HG03045 (cell line): ENCODE data around the gene ZNF764.
A peak's percentile ranks its signal among the peaks of the same experiment; 100 is the strongest.
"Not testable (repeated sequence)": the region's sequence is repeated elsewhere in the genome, so short reads cannot be mapped to it uniquely, and the experiment has no call there.

ENCODE experiments used
- ATAC-seq: cut with Tn5 transposase; IDR thresholded peaks from one replicate; pipeline ENCODE4 v1.9.1; 2021; ENCODE audit warnings: mild to moderate bottlenecking, moderate library complexity; ENCODE audit not compliant: unreplicated experiment

Gene ZNF764

GRCh38 chr16:30528799-30529457, 29.2 kb downstream of the ZNF764 start:
- no peak for ATAC-seq

GRCh38 chr16:30527635-30528178, 30.5 kb downstream of the ZNF764 start:
- no peak for ATAC-seq

DNA sequence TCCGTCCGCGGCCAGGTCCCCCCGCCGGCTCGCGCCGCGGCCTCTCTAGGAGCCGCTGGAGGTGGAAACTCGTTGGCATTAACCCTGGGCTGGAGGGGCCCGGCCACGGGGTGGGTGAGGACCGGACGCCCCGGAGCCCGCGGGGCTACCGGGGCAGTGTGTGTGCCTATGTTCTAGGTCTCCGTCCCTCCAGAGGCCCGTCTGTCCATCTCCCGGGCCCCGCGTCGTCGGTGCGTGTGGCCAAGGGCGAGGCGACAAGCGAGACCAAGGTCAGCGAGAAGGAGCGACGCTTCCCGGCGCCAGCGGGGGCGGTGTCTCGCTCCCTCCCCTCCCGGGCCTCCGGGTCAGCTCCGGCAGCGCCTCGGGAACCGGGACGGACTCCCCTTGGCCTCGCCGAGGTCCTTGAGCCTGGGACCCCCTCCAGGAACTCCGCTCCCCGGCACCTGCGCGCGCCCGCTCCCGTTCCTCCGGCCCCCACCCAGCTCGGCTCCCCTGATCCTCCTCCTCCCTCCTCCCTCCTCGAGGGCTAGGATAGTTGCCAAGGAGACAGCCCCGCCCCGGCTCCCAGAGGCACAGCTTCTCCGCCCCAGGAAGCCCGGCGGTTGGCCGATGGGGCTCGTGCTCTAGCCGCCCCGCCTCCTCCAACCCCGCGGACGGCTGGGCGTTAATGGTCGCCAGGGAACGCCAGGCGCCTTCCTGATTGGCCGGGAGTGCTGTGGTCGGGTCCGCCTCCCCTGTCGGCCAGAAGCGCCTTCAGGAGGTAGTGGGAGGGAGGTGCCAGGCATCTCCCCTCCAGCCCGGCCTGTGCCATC, 31.1 kb downstream of the ZNF764 start:
- peak; percentile 84 for ATAC-seq

DNA sequence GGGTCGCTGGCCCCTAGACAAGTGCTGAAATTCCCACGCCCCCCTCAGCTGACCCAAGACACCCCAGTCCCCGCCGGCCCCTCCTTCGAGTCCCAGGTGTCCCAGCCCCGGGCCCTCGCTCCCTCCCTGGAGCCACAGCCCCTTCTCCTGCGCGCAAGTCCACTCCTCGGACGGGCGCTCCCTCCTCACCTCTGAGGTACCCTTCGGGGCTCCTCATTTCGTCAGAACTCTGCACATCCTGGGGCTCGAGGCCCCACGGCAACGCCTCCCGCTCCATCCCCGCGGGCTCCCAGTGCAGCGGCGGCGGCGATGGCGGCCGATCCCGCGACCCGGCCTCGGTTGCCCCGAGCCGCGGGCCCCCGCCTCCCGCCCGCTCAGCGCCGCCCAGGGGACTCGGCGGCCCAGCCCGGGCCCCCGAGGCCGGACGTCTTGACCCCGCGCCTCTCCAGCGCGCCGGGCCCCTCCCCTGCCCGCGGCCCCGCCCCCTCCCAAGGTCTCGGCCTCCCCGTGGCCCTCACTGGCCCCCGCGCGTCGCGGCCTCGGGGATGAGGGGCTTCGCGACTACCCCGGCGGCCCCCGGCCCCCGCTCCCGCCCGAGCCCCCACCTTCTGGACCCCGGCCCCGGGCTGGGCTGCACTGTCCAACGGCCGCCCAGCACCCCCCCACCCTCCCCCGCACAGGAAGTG, 31.9 kb downstream of the ZNF764 start, which contains the start of gene ZNF768:
Gene ZNF768, minus strand, starts transcription at position 430 of the 686 bp plus-strand sequence. Its CDS starts 153 bp downstream, at position 277.
- no peak for ATAC-seq

DNA sequence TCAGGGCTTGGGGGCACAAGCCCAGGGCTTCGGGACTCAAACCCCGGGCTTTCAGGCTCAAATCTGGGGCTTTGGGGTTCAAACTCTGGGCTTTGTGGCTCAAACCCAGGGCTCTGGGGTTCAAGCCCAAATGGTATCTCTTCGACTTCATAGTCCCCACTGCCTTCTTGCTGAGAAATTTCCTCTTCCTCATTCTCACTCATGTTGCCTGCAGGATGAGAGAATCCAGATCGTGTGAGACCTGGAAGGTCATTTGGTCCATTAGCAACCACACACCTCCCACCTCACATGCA, 32.4 kb downstream of the ZNF764 start:
- no peak for ATAC-seq

DNA sequence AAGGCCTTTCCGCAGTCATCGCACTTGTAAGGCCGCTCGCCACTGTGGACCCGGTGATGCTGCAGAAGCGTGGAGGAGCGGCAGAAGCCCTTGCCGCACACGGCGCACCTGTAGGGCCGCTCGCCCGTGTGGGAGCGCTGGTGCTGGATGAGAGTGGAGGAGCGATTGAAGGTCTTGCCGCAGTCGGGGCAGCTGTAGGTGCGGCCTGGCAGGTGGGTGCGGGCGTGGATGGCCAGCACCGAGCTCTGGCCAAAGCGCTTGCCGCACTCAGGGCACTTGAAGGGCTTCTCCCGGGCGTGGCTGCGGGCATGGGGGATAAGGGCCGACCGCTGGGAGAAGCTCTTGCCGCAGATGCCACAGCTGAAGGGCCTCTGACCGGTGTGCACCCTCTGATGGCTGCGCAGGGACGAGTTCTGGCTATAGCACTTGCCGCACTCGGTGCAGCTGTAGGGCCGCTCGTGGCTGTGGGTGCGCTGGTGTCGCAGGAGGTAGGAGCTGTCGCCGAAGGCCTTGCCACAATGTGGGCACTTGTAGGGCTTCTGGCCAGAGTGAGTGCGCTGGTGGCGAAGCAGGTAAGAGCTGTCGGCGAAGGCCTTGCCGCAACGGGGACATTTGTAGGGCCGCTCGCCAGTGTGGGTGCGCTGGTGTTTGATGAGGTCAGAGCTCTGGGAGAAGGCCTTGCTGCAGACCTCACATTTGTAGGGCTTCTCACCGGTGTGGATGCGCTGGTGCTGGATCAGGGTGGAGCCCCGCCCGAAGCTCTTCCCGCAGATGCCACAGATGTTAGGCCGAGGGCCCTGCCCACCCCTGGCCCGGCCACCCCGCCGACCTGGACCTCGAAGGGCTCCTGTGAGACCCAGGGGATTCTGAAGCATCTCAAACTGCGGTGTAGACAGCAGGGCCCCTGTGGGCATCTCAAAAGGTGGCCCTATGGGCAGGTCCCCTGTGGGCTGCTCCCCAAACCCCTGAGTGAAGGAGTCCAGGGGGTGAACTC, 33.3 kb downstream of the ZNF764 start:
- ATAC-seq, result no peak

DNA sequence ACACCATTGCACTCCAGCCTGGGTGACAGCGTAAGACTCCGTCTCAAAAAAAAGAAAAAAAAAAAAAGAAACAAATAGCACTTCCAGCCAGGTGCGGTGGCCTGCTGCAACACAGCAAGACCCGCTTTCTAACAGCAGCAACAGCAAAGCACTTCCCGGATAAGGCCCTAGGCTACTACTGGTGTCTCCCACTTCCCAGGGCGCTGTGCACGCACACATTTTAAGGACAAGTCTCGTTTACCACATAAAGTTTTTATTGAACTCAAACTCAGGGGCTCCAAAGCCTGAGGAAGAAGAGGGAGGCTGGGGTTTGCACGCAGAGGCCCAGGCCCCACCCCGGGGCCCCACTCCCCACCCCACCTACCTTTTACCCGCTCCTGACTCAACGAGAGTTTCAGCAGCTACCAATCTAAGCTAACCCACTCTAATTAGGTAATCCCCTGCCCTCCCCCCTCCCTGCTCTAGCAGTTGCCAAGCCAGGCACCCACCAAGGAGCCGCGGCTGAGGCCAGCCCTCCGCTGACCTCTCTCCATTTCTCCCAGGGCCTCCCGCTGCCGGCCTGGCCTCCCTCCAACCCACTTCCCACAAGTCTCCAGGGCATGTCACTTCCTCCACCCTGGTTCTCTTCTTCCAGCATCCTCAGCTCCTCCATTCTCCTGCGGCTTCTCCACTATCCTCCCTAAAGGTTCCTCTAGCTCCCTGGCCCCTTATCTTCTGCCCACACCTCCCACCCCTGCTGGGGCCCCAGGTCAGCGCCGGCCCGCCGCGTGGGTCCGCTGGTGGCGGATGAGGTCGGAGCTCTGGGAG, 34.2 kb downstream of the ZNF764 start:
- no peak for ATAC-seq

- not testable (repeated sequence) for ATAC-seq
Observed at GRCh38 chr16:30522702-30523463, 35.3 kb downstream of the ZNF764 start.

DNA sequence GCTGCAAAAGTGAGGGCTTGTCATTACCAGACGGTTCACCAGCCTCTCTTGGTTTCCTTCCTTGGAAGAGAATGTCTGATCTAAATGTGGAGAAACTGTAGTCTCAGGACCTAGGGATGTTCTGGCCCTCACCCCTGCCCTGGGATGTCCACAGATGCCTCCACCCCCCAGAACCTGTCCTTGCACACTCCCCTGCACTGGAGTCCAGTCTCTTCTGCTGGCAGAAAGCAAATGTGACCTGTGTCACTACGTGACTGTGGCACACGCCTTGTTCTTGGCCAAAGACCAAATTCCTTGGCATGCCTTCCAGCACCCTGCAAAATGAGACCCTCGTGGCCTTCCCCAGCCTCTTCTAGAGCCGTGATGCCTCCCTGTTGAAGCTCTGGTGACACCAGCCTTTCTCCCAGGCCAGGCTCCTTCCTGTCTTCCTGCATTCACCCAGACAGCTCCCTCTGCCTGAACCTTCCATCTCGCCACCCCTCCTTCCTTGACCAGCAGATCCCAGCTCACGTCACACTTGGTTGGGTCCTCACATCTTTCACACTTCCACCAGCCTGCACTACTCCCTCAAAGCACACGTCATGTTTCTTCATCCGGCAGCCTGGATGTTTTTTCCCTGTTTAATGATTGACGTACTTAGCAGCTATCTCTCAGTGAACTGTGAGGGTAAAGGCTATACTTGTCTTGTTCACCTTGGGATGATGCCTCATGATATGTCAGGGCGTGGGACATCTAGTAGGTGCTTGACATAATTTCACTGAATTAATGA, 36.1 kb downstream of the ZNF764 start:
- ATAC-seq, result no peak

GRCh38 chr16:30521476-30521872, 36.7 kb downstream of the ZNF764 start:
- ATAC-seq, result no peak

DNA sequence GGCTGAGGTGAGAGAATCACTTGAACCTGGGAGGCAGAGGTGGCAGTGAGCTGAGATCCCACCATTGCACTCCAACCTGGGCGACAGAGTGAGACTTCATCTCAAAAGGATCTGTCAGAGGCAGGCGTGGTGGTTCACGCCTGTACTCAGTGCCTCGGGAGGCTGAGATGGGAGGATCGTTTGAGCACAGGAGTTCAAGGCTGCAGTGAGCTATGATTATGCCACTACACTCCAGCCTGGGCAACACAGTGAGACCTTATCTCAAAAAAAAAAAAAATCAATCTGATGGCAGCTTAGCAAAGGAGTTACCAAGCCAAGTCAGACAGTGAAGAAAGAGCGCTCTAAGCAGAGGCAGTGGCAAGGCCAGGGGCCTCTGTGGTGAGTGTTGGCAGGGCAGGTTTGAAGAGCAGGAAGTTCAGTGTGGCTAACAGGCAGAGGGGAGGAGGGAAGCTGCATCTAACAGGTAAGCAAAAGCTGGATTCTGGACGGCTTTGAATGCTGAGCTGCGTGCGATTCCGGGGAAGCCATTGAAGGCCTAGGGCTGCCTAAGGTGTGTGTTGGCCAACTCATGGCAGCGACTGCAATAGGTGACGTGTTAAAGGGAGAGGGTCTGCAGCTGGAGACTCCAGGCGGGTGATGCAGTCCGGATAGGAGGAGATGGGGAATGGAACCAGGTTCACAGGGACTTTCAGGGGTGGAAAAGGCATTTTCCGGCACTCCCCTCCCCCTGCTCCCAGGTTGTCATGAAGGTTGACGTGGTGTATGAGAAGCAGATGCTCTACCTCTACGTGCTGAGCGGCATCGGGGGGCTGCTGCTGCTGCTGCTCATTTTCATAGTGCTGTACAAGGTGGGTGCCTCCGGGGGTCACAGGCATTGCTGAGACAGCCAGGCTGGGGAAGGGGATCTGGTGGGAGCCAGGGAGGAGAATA, 38.8 kb downstream of the ZNF764 start:
- ATAC-seq, result no peak

DNA sequence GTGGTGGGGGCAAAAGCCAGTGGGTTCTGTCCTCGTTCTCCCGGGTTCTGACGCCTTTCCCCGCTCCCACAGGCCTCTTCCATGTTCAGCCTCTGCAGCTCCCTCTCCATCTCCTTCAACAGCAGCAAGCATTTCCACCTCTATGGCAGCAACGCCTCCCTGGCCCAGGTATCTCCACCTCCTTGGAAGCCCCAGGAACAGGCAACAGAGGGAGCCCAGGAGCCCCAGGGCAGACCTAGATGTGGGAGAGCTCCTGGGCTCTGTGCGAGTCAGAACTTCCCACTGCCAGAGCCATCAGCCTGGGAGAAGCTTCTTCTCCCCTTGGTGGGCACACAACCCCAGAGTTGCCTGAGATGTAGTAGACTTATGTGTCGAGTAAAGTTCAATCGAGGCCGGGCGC, 39.6 kb downstream of the ZNF764 start:
- ATAC-seq, result no peak

GRCh38 chr16:30515275-30515674, 42.9 kb downstream of the ZNF764 start:
- no peak for ATAC-seq

DNA sequence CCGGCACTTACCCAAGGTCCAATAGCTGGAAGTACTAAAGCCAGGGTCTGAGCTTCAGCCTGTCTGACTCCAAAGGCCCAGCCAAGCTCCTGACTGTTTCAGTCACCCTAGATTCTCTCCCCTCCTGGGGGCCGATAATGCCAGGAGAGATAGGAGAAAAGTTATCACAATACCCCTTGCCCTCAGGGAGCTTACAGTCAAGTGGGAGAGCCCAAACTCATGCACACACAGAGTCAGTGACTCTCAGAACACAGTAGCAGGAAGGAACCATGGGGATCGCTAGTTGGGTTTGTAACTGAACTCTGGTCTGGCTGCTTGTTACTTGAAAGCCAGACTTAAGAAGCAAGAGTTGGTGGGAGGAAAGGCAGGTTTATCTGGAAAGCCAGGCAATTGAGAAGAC, 46.7 kb downstream of the ZNF764 start:
- ATAC-seq, result no peak

GRCh38 chr16:30510376-30510938, 47.7 kb downstream of the ZNF764 start:
- no peak for ATAC-seq

GRCh38 chr16:30509081-30509765, 49.0 kb downstream of the ZNF764 start:
- ATAC-seq, result no peak
